ACHN (cell line): ENCODE measurements around the gene CBX1.

ENCODE experiments used
- DNase-seq: peaks from one replicate; pipeline ENCODE4 v3.0.0-alpha.2; 2015
- in situ Hi-C: cut with HindIII; loops from 2 replicates; pipeline ENCODE4 v1.10.0; 2017; ENCODE audit warnings: low sequenced_read_pairs, low pct_ligation_motif_present, low pct_unique_long_range_greater_than_20kb

Gene CBX1

DNA sequence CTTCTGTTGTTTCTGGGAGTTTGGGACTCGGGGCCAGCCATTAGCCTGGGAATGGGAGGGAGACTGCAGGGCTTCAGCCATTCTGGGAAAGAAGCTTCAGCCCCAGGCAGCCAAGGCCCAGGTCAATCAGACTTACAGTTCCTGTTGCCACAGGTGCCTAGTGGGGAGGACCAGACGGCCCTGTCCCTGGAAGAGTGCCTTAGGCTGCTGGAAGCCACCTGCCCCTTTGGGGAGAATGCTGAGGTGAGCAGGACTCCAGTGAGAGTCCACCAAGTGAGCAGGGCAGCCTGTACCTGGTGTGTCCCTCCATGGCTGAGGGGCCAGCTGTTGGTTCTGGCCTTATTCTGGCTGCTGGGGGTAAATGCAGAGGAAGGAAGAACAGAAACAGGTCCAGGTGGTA, 44.4 kb downstream of the CBX1 start:
- in situ Hi-C loops: no loop called here

GRCh38 chr17:48056246-48056745, 45.0 kb downstream of the CBX1 start:
- DNase-seq: no peak
- in situ Hi-C loops: no loop called here

More for the DNA sequence above, 44.4 kb downstream of the CBX1 start:
- DNase-seq: no peak

DNA sequence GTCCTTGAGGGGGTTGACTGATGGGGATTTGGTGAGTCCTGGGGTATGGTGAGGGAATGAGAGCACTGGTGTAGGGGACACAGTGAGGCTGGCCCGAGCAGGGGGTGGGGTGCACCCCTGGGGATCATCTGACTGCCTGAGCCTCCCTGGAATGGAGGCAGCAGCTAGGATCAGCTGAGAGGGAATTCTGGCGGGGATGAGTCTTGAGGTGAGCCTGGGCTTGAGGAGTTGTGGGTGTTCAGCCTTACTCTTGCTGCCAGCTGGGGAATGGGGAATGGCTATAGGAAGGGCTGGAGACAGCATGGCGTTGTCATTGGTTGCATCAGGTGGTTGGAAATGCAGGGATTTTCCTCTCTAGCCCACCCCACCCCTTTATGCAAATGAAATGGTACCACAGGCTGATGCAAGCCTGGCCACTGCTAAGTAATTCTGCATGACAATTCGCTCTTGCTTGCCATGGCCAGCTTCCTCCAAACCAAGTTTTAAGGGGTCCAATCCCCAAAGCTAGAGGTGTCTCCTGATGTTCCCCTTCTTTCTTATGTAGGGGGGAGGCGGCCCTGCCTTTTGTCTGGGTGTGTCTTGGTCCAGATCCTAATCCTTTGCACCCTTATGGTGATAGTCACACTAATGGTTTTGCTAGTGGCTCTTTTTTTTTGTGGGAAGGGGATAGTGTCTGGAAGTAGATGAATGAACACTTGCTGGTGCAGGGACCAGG, 45.6 kb downstream of the CBX1 start:
- in situ Hi-C loops: no loop called here
- peak; percentile 77 for DNase-seq

GRCh38 chr17:48054238-48055185, 46.8 kb downstream of the CBX1 start:
- in situ Hi-C loops: no loop called here
- DNase-seq: peak; percentile 64

GRCh38 chr17:48053758-48054237, 47.5 kb downstream of the CBX1 start:
- no peak for DNase-seq
- in situ Hi-C loops: no loop called here

DNA sequence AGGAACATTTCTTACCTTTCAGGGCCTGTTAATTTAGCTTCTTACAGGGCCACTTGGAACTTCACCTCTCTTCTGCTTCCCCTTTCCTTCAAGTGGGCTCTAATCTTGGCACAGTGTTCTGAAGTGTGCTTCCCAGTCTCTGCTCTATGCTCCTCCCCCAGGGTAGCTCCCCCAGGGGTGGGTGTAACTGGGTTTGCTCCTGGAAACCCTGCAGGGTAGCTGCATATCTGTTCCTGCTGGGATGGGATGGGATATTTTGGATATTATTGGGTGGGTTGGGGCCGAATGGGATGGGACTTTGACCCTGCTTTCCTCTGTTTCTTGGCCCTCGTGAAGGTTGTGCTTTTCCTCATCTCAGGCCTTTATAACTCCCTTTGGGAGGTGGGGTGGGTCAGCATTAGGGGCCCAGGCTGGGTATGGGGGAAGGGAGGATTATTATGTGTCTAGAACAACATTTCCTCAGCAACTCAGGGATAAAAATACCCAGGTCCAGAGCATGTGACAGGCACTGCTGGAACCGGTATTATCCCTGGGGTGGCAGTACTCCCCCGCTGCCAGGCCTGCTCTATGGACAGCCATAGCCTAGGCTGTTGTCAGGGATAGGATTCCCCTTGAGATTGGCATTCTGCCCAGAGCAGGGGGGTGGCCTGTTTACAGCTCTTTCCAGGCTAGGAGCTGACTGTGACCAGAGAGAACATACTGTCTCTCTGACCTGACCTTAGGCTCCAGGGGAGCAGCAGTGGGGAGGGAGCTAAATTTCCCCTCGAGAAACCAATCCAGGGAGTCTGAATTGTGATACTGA, 48.1 kb downstream of the CBX1 start:
- in situ Hi-C loops: no loop called here
- no peak for DNase-seq

GRCh38 chr17:48051706-48052486, 49.4 kb downstream of the CBX1 start:
- DNase-seq: no peak
- in situ Hi-C loops: no loop called here

DNA sequence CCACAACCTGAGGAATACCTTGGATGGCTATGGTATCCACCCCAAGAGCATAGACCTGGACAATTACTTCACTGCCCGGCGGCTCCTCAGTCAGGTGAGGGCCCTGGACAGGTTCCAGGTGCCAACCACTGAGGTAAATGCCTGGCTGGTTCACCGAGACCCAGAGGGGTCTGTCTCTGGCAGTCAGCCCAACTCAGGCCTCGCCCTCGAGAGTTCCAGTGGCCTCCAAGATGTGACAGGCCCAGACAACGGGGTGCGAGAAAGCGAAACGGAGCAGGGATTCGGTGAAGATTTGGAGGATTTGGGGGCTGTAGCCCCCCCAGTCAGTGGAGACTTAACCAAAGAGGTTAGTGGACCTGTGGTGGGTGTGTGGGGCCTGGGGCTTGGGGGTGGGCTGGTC, 50.0 kb downstream of the CBX1 start:
- DNase-seq: no peak
- in situ Hi-C loops: no loop called here

DNA sequence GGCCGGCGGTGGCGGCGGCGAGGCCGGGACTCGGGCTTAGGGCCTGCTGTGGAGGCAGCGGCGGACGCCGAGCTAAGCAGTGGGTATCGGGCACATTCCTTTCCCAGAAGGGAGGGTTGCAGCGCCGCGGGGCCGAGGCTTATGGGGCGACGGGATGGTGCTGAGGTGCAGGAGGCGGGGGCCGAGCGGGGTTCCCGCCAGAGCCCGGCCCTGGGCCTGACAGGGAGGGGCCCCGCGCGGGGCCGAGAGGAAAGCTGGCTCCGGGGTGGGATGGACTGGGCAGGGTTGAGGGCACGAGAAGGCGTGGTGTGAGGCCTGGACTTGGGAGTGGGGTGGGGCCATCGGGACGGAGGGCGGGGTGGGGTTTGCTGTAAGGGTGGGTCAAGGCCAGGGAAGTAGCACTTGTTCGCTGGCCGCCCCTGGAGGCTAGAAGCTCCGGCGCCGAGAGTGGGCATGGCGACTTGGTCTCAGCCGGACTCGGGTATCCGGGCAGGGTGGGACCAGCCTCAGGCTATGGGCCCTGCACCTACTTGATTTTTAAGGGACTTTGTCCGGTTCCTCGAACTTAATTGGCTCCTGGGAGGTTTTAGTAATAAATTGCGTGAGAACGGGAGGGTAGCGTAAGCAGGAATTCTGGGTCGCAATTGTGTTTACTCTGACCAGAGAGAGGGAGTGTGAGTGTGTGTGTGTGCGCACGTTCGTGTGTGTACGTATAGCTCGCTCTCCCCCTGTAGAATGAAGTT, 52.7 kb downstream of the CBX1 start:
- in situ Hi-C loops: no loop called here
- peak; percentile 96 for DNase-seq

GRCh38 chr17:48047741-48048383, 53.4 kb downstream of the CBX1 start, which contains the start of gene NFE2L1:
NFE2L1 (plus strand) TSS chr17:48048359; CDS start chr17:48051119, 2,760 bp downstream.
- peak; percentile 100 for DNase-seq
- in situ Hi-C loops: no loop called here

DNA sequence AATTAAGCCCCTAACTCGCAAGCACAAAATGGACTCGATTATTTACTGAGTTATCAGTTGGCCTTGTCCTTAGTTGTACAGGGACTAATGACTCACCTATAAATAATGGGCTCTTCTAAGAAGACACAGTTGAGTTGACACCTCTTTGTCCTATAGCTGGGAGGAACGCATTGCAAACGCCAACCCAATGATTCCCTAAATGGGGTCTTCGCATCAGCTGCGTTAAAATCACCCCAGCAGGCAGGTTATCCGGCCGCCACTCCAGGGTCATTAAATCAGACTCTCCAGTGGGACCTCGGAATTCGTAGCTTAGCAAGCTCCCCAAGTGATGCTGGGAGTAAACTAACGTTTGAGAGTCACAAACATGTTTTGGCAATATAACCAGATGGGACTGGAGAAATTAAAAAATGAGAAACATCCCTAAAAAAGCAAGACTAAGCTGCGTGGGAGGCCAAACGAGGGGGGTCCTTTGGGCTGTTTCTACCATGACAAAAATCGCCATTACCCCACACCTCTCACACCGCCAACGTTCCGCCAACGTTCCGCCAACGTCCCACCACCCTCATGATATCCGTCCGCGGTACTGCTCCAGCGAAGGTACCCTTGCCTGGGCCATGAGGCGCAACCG, 54.1 kb downstream of the CBX1 start:
- in situ Hi-C loops: no loop called here
- peak; percentile 41 for DNase-seq

DNA sequence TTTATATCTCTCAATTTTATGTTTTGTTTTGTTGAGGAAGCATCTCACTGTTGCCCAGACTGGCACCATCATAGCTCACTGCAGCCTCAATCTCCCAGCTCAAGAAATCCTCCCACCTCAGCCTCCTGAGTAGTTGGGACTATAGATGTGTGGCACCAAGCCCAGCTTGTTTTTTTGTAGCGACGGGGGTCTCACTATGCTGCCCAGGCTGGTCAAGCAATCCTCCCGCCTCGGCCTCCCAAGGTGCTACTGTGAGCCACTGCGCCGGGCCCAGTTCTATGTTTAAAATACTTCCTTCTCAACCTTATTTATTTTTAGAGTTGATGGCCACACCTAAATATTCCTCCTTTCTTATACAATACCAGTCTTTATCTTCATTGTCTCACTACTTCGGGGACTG, 55.0 kb downstream of the CBX1 start:
- no peak for DNase-seq
- in situ Hi-C loops: no loop called here

- DNase-seq: no peak
- in situ Hi-C loops: no loop called here
Measured at GRCh38 chr17:48045316-48046001, 55.8 kb downstream of the CBX1 start.

DNA sequence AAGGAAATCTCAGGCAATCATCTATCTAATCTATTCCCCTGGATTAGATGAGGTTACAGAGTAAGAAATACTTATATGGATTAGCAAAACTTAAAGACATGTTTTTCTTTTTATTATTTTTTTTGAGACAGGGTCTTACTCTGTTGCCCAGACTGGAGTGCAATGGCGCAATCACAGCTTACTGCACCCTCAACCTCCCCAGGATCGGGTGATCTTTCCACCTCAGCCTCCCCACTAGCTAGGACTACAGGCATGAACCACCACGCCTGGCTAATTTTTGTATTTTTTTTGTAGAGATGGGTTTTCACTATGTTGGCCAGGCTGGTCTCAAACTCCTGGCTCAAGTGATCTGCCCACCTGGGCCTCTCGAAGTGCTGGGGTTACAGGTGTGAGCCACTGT, 56.4 kb downstream of the CBX1 start:
- in situ Hi-C loops: no loop called here
- DNase-seq: no peak

- in situ Hi-C loops: no loop called here
- no peak for DNase-seq
Measured at GRCh38 chr17:48043176-48043575, 58.1 kb downstream of the CBX1 start.

GRCh38 chr17:48038687-48039086, 62.6 kb downstream of the CBX1 start:
- in situ Hi-C loops: no loop called here
- DNase-seq: no peak
